WERI-Rb-1 (cell line): ENCODE measurements around the gene QSOX1.
A peak's percentile ranks its signal among the peaks of the same experiment; 100 is the strongest.

Source experiments
- DNase-seq: peaks from one replicate; pipeline ENCODE4 v3.0.0-alpha.2; 2020
- H3K27ac ChIP-seq: fragments of 250-450 bp; sonication (Bioruptor Pico); 2 replicates; pipeline ENCODE4 v1.5.1; 2020; ENCODE audit warnings: mild to moderate bottlenecking, moderate library complexity
- H3K27me3 ChIP-seq: fragments of 250-450 bp; sonication (Bioruptor Pico); 2 replicates; pipeline ENCODE4 v1.5.1; 2021; ENCODE audit warnings: mild to moderate bottlenecking, low read depth, moderate library complexity; ENCODE audit not compliant: insufficient read depth, severe bottlenecking
- H3K36me3 ChIP-seq: fragments of 250-450 bp; sonication (Bioruptor Pico); 2 replicates; pipeline ENCODE4 v1.5.1; 2020; ENCODE audit warnings: mild to moderate bottlenecking, moderate library complexity
- H3K4me3 ChIP-seq: 2 replicates; pipeline ENCODE4 v1.5.1; 2011; ENCODE audit warnings: low read depth, mild to moderate bottlenecking, control low read depth, low read length
- H3K9me3 ChIP-seq: fragments of 250-450 bp; sonication (Bioruptor Pico); 2 replicates; pipeline ENCODE4 v1.5.1; 2021; ENCODE audit warnings: mild to moderate bottlenecking, moderate library complexity; ENCODE audit not compliant: severe bottlenecking
- TF ChIP-seq, protein P1 (sequence below): IDR thresholded peaks from 2 replicates; pipeline ENCODE4 v1.5.1; 2011; ENCODE audit warnings: low read depth, mild to moderate bottlenecking, control low read depth, inconsistent platforms, low read length

The QSOX1 gene

DNA sequence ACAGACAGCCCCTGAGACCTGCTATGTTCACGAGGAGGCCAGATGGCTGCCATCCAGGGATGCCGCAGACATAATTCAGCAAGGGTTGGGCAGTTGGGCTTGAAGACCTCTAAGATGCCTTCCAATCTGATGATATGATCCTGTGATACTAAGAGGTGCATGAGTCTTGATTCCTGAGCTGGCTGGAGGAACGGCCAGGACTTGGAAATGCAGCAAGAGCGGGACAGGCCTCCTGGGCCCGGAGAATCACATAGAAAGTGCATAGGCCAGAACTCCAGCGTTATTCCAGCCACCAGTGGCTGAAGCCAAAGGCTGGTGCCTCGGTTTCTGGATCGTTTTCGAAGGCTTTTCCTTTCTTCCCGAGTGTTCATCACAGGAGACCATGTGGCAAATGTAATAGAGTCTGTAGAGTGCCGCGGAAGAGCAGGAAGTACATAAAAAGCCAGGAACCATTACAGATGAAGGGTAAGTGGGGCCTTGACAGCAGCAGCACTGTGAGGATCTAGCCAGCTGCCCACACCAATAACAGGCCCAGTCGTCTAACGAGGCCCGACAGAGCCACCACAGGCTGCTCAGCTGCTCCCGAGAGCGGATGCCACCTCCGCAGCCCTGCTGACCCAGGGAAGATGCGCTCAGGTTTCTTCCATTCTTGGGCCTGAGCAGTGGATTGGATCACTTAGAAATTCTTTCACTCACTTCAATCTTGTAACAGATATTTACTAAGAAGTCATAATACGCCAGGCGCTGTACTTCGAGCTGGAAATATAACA is 61.4 kb downstream of the QSOX1 start:
- peak; percentile 32 for DNase-seq
- no peaks in the 10 kb centered on the region for H3K27me3 ChIP-seq
- H3K4me3 ChIP-seq = no peak overlapping the region
- TF ChIP-seq, protein P1, sequence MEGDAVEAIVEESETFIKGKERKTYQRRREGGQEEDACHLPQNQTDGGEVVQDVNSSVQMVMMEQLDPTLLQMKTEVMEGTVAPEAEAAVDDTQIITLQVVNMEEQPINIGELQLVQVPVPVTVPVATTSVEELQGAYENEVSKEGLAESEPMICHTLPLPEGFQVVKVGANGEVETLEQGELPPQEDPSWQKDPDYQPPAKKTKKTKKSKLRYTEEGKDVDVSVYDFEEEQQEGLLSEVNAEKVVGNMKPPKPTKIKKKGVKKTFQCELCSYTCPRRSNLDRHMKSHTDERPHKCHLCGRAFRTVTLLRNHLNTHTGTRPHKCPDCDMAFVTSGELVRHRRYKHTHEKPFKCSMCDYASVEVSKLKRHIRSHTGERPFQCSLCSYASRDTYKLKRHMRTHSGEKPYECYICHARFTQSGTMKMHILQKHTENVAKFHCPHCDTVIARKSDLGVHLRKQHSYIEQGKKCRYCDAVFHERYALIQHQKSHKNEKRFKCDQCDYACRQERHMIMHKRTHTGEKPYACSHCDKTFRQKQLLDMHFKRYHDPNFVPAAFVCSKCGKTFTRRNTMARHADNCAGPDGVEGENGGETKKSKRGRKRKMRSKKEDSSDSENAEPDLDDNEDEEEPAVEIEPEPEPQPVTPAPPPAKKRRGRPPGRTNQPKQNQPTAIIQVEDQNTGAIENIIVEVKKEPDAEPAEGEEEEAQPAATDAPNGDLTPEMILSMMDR = no peak
- H3K36me3 ChIP-seq = no peaks in the 10 kb centered on the region
- H3K9me3 ChIP-seq = no peaks in the 10 kb centered on the region
- no peak overlapping the region for H3K27ac ChIP-seq

DNA sequence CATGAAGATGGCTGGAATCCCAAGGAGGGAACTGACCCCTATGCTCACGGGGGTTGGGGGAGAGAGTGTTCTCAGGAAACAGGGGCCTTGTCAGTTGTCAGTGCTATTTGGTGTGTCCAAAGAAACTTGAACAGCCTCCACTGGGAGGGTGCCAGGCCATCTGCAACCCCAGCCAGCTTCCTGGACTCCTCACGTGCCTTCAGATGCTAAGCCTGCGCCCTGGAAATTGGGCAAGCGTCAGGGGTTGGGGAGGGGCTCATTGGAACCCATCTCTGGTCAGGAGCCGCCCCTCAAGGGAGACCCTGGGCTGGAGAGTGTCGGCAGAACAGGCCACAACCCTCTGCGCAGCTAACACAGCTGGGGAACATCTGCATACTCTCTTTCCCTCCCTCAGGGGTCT is 62.3 kb downstream of the QSOX1 start:
- H3K36me3 ChIP-seq = no peaks in the 10 kb centered on the region
- H3K27me3 ChIP-seq = no peaks in the 10 kb centered on the region
- no peak overlapping the region for H3K4me3 ChIP-seq
- no peak for DNase-seq
- H3K9me3 ChIP-seq = no peaks in the 10 kb centered on the region
- TF ChIP-seq, protein P1 = no peak
- no peak overlapping the region for H3K27ac ChIP-seq

DNA sequence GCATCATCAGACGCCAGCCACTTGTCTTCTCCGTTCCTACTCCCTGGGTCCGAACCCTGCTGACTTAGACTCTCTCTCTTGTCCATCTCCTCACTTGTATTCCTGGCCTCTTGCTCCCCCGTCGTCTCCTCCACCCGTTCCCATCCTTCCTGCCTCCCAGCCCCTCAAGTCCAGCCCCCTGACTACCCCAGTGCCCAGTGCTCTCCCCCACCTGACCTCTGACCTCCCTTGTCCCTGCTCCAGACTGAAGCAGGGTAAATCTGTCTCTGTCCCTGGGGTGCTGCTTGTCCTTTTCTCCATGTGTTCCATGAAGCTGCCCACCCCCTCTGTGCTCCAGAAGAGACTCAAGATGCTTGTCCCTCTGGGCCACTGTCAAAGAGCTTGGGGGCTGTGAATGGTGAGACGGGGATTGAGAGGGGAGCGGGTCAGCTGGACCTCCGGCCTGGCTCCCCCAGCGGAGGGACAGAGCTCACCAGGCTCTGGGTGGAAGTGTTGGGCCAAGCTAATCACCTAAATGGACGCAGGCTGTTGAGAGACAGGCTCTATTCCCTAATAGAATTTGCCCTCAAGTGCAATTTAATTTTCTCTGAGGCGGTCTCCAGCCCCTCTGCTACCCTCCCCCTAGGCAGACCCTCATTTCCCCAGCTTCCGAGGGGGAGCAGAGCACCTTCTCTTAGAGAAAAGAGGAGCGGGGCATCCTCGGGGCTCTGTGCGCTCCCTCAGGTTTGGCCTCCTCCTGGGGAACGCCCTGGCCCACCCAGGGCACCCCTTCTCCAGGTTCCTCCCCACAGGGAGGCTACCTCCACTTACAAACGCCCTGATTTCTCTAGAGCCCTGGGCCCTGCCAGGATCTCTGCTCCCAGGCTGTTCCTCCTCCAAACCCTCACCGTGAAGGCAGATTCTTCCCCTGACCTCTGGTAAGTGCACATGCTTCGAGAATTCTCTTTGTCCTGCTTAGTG is 64.4 kb downstream of the QSOX1 start:
- Histone ChIP-seq H3K4me3 (no peak overlapping the region), H3K36me3 (no peaks in the 10 kb centered on the region), H3K9me3 (no peaks in the 10 kb centered on the region), H3K27ac (no peak overlapping the region), H3K27me3 (no peaks in the 10 kb centered on the region)
- DNase-seq = no peak
- TF ChIP-seq, protein P1 = no peak

DNA sequence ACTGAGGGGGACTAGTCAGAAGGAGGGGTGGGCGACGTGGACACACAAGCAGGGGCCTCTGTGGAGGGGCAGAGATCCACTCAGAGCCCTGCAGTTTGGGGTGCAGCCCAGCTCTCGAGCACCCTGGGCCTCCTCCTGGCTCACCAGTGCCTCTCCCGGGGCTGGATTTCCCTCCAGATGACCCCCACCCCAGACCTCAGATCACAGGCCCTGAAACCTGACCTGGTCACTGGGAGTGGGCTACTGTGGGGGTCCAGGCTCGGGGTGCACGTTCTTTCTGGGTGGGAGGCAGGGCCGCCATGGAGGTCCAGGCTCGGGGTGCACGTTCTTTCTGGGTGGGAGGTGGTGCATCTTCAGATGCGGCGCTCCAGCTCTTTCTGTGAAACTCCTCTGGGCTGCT is 65.1 kb downstream of the QSOX1 start:
- H3K9me3 ChIP-seq = no peaks in the 10 kb centered on the region
- DNase-seq = no peak
- no peaks in the 10 kb centered on the region for H3K36me3 ChIP-seq
- no peak overlapping the region for H3K4me3 ChIP-seq
- H3K27ac ChIP-seq = no peak overlapping the region
- TF ChIP-seq, protein P1 = no peak
- no peaks in the 10 kb centered on the region for H3K27me3 ChIP-seq

DNA sequence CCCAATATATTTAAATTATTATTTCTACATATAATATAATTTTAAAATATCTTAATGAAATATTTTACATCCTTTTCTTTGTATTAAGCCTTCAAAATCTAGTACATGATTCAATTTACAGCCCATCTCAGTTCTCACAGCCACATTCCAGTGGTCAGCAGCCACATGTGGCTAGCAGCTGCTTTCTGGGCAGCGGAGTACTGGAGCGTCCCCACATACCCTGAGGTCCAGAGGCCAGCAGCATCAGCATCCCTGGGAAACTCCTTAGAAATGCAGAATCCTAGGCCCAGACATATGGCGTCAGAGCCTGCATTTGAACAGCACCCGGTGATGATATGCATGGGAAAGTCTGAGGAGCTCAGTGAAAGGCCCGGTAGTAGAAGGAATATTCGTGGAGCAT is 66.8 kb downstream of the QSOX1 start:
- H3K27me3 ChIP-seq = no peaks in the 10 kb centered on the region
- DNase-seq = no peak

More for the DNA sequence above, 66.8 kb downstream of the QSOX1 start:
- H3K27ac ChIP-seq = no peak overlapping the region
- no peaks in the 10 kb centered on the region for H3K36me3 ChIP-seq
- H3K9me3 ChIP-seq = no peaks in the 10 kb centered on the region
- TF ChIP-seq, protein P1 = no peak
- H3K4me3 ChIP-seq = no peak overlapping the region
